NB4 (cell line): ENCODE measurements around the gene GGT5.

Experiments
- DNase-seq: peaks from one replicate; pipeline ENCODE4 v3.0.0; 2010; ENCODE audit warnings: low read depth
- H3K4me3 ChIP-seq: one replicate; pipeline ENCODE4 v1.5.1; 2011; ENCODE audit warnings: mild to moderate bottlenecking, low read depth, low read length, moderate library complexity
- MYC ChIP-seq: IDR thresholded peaks from 2 replicates; pipeline ENCODE4 v1.6.1; 2011; ENCODE audit warnings: low read depth, low read length
- POLR2A ChIP-seq: IDR thresholded peaks from 2 replicates; pipeline ENCODE4 v1.6.1; 2011; ENCODE audit warnings: mild to moderate bottlenecking; ENCODE audit not compliant: insufficient read length; ENCODE audit errors: extremely low read depth
- TF ChIP-seq, protein P1 (sequence below): IDR thresholded peaks from 2 replicates; pipeline ENCODE4 v1.6.1; 2011; ENCODE audit warnings: low read depth, low read length
- TF ChIP-seq, protein P2 (sequence below): IDR thresholded peaks from one replicate; pipeline ENCODE4 v1.5.1; 2012; ENCODE audit warnings: low read depth, low read length

GGT5 gene

GRCh38 chr22:24231706-24232105 lies 13.2 kb downstream of the GGT5 start:
- no peak for DNase-seq
- no peak overlapping the region for H3K4me3 ChIP-seq
- TF ChIP-seq, protein P1, sequence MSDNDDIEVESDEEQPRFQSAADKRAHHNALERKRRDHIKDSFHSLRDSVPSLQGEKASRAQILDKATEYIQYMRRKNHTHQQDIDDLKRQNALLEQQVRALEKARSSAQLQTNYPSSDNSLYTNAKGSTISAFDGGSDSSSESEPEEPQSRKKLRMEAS: no peak
- TF ChIP-seq, protein P2, sequence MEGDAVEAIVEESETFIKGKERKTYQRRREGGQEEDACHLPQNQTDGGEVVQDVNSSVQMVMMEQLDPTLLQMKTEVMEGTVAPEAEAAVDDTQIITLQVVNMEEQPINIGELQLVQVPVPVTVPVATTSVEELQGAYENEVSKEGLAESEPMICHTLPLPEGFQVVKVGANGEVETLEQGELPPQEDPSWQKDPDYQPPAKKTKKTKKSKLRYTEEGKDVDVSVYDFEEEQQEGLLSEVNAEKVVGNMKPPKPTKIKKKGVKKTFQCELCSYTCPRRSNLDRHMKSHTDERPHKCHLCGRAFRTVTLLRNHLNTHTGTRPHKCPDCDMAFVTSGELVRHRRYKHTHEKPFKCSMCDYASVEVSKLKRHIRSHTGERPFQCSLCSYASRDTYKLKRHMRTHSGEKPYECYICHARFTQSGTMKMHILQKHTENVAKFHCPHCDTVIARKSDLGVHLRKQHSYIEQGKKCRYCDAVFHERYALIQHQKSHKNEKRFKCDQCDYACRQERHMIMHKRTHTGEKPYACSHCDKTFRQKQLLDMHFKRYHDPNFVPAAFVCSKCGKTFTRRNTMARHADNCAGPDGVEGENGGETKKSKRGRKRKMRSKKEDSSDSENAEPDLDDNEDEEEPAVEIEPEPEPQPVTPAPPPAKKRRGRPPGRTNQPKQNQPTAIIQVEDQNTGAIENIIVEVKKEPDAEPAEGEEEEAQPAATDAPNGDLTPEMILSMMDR: no peak
- TF ChIP-seq MYC (no peak), POLR2A (no peak)

DNA sequence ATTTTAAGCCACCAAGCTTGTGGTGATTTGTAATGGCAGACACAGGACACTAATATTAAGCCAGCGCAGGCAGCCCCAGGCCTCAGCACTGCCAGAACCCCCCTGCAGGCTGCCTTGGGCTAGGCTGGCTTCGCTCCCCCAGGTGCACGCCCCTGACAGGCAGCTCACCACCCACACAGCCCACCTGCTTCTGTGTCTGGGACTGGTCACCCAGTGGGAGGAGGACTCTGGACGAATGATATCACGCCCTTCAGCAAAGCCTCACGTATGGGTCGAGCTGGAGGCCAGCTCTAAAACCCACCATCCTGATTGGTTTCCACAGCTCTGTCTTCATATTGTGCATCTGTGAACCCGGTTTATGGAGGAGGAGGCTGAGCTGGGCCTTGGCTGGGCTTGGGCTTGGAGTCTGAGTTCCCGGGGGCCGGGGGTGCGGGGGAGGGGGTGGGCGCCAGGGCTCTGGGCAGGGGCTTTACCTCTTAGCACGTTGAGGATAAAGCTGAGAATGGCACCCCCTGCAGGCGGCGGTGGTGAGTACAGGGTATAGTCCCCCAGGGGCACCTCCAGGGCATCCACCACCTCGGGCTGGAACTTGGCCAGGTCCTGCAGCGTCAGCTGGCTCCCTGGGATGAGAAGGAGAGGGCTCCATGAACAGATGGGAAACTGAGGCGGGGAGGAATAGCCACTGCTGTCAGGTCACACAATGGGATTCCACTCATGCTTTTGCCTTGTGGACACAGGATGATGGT lies 13.8 kb downstream of the GGT5 start:
- no peak for TF ChIP-seq MYC
- TF ChIP-seq, protein P2: peak; percentile 25
- DNase-seq: peak; percentile 46
- H3K4me3 ChIP-seq: no peak overlapping the region

- DNase-seq: no peak
- TF ChIP-seq, protein P2: no peak
- TF ChIP-seq POLR2A: no peak
- TF ChIP-seq MYC: no peak
- TF ChIP-seq, protein P1: no peak
- no peak overlapping the region for H3K4me3 ChIP-seq
These were observed 18.9 kb downstream of the GGT5 start for GRCh38 chr22:24225951-24226350.

- DNase-seq: no peak
- H3K4me3 ChIP-seq: no peak overlapping the region
- no peak for TF ChIP-seq MYC
- TF ChIP-seq, protein P2: no peak
- TF ChIP-seq POLR2A: no peak
- TF ChIP-seq, protein P1: no peak
These were observed 19.8 kb downstream of the GGT5 start for GRCh38 chr22:24225044-24225601.

- no peak overlapping the region for H3K4me3 ChIP-seq
- TF ChIP-seq POLR2A: no peak
- TF ChIP-seq, protein P2: no peak
- no peak for TF ChIP-seq MYC
- TF ChIP-seq, protein P1: no peak
- DNase-seq: no peak
These were observed 20.4 kb downstream of the GGT5 start for GRCh38 chr22:24224468-24224867.
